GM21367 (cell line): Measurements from ENCODE around the gene NKTR.

Experiments used
- ATAC-seq: cut with Tn5 transposase; IDR thresholded peaks from one replicate; pipeline ENCODE4 v1.9.1; 2021; ENCODE audit not compliant: unreplicated experiment

Gene NKTR

DNA sequence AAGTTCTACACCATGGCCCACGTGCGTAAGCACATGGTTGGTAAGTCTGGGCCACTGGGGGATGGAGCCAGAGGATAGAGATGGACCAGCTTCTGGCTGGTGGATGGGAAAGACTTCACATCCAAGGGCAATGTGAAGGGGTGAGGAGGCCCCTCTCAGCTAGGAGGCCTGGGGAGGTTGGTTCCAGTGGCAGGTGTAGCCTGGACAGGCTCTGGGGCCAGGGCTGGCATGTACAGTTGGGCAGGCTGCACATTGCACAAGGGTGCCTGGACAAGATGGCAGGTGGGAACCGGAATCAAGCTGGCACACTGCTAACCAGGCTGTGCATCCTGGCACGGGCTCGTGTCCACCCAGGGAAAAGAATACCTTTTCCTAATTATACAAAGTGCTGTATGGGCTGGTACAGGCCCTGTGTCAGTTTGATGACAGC, 61.1 kb downstream of the NKTR start:
- ATAC-seq = no peak

DNA sequence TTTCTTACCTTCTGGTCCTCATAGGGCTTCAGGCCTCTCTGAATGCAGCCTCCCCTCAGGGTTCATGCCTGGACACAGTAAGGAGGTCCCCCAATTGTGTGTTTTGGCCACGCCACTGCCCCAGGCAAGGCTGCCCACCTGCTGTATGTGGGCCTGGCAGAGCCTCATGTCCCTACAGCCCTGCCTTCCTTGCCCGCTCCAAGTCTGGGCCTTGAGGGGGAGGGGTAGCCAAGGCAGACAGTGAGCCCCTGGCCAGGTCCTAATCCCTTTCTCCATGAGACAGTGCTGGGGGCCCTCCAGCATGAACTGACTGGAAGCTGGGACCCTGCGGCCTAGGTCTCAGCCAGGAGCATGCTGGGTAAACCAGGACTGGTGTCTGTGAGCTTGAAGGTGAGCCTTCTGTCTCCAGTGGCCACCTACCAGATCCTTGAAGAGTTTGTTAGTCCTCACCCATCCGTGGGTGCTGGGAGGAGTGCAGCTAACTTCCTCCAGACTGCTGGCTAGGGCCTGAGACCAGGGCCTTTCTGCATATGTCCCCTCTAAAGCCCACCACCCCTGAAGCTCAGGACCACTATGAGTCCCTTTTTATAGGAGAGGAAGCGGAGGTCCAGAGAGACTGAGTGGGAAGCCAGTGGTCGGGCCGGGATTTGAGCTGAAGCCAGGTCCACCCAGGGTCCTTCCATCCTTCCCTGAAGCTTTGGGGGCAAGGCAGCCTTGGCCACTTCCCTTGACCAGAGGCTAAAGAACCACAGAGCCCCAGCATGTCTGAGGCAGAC, 61.7 kb downstream of the NKTR start:
- ATAC-seq = no peak

DNA sequence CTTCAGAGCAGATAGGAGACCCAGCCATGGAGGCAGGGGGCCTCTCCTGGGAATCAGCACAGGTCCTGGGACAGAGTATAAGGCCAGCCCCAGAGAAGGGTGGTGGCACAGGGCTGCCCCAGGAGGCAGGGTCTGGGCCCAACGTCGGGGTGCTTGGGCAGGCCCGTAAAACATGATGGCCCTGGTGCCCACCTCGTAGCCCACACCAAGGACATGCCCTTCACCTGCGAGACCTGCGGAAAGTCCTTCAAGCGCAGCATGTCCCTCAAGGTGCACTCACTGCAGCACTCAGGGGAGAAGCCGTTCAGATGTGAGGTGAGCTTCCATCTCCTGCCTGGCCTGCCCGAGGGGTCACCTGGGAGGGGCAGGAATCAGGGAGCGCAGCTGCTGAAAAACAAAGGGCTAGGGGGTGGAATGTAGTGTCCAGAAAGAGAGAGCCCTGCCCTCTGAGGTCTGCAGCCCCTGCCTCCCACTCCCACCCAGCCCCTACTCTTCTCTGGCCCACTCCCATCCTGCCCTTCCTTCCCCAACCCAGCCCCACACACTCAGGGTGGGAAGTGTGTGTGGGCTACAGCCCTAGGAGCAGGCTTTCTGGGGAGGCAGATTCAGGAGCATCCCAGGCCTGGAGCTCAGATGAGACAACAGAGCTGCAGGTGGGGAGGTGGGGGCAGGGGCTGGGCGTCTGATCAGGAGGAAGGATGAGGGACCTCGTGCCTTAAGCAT, 62.5 kb downstream of the NKTR start:
- ATAC-seq = no peak

DNA sequence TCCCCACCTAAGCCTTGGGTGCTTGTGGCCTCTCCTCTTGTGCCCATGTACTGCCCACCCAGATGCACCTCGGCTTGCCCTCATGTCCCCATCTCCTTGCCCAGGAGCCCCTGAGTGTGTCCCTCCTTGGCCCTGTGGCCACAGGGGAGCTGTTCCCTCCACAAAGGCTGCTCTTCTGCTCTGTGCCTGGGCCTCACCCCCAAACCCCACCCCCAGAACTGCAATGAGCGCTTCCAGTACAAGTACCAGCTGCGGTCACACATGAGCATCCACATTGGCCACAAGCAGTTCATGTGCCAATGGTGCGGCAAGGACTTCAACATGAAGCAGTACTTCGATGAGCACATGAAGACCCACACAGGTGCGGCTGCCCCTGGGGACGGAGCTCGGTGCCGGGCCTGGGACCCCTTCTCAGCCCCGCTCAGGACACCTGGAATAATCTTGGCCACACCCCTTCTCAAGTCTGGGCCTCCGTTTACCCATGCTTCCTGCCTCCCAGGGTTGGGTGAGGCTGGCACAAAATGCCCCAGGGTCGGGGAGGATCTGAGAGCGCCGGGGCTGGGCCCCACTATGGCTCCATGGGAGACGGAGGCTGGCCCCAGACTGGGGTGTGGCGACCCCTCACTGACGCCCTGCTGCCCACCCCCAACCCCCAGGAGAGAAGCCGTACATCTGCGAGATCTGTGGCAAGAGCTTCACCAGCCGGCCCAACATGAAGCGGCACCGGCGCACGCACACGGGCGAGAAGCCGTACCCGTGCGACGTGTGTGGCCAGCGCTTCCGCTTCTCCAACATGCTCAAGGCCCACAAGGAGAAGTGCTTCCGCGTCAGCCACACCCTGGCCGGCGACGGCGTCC, 63.3 kb downstream of the NKTR start:
- ATAC-seq = no peak

DNA sequence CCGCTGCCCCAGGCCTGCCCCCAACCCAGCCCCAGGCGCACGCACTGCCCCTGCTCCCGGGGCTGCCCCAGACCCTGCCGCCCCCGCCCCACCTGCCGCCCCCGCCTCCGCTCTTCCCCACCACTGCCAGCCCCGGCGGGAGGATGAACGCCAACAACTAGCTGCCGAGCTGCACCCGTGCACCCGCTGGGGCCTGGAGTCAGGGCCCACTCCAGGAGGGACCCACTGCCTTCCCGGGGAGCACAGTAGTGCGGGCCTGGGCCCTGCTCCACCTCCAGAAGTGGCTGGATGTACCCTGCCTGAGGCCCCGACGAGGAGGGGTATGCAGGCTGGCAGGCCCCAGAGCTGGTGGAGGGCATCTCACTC, 63.9 kb downstream of the NKTR start:
- no peak for ATAC-seq

DNA sequence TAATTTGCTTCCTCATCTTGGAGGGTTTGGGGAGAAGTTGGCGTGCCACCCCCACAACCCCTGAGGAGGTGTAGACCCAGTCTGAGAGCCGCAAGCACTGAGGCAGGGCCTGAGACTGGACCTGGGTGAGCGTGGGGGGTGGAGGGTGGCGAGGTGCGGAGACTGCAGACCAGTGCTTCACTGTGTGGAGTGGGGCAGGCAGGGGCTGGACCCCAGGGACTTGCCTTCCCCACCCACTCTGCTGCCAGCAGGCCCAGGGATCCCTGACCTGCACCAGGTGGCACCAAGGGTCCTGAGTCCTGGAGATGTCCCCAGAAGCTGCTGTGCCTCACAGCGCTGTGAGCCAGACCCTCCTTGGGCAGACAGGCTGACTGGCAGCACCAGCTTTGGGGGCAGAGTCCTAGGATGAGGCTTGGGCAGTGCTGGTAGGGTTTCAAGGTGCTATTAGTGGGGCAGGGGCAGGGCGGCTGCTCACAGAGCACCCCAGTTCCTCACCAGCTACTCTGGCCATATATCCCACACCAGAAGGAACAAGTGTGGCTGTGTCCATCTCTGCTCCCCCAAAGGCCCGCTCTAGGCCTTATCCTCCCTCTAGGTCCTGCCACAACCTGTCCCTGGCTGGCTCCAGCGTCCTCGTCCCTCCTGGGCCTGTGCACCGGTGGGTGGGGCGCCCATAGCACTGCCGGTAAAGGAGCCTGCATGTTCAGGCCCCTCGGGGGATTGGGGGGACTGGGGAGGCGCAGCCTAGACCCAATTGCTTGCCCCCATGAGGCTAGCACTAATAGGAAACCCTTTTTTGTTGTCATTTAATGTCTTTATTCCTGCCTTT, 64.8 kb downstream of the NKTR start:
- no peak for ATAC-seq

DNA sequence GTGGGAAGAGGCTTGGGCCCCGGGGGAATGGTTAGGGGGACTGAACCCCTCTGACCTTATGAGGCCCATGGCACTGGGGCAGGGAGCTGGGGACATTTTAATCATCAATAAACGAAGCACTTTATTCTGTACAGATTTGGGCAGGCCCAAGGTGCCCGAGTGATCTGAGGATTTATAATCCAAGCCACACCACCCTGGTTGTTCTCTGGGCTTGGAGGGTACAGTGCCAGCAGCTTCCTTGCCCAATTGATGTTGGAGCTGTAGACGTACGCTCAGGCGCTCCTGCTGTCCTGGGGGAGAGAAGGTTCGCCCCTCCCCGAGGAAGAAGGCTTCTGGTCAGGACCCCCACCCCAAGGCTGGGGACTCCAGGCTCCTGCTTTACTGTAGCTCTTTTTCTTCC, 65.5 kb downstream of the NKTR start:
- ATAC-seq = no peak

DNA sequence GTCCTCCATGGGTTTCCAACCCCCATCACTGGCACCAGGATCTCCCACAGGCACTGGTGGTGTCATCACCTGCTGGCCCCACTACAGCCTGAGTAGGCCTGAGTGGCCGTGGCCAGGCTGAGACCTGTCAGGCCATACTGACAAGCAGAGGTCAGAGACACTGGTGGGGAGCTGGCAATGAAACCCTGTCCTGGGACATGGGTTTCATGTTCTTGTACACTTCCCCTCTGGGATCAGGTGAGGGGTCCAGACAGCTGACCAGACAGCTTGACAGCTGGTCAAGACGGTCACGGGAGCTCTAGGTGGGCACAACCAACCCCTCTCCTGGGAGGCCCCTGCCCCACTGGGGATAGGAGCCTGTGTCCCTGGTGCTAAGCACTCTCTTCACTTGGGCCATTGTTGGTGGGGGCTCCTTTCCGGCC, 66.1 kb downstream of the NKTR start:
- no peak for ATAC-seq

DNA sequence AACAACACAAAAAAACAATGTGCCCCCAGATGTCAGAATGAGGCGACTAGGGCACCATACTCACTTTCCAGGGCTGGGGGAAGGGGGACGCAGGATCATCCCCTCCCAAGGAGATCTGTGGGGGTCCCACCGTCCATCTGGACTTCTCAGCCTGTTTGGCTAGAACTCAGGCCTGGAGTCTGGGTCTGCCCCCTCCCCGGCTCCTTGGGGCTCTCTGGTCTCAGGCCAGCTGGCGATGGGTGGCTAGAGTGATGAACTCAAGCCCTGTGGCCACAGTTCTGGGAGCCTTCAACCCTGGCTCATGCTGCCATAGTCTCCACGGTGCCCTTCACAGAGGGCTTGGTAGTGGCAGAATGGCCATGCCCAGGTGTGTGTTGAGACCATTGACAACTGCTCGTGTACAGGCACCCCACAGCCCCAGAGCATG, 66.6 kb downstream of the NKTR start:
- ATAC-seq = no peak

DNA sequence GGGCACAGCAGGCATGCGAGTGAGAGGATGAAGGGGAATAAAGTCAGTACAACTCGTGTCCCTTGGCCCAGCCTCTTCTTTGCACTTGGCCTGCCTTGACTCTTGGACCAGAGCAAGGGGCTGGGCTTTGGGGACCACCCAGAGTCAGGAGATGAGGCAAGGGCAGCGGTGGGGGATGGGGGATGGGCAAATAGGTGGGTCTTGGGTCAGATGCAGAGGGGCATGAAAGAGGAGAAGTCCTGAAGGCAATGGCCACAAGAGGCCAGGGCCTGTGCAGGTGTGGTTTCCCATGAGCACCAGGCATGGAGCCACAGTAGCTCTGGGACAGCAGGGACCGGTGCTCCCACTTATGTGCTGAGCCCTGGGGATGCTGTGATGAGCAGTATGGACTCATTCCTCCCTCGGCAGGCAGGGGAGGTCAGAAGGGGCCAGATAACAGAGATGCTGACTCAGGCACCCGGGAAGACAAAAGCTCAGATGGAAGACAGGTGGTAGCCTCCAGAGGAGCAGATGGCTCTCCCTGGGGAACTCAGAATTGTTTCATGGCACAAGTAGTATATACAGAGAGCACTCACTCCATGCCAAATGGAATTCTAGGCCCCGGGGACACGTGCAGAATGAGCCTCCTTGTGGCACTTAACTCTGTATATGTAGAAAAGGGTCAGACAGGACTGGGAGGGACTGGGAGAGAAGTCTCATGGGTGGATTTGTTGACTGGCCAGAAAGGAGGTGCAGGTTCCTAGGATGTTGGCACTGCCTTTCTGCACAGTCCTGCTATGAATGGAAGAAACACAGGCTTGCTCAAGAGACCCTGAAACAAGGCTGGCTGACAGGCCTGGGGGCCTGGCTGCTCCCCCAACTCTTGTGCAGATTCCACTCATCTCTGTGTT, 67.3 kb downstream of the NKTR start:
- ATAC-seq = no peak

DNA sequence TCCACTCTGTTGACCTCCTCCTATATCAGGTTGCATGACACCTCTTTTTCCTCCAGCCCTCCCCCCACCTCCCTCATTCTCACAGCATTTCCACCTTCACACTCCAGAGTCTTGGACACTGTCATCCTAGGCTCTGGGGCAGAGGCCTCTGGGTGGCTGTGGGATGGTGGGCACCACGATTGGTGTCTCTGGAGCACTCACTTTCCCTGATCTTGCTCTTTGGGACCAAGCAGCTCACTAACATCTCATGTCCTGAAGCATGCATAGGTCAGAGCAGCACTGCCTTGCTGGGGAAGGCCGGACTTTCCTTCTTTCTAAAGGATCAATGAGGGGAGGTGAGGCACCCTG, 67.9 kb downstream of the NKTR start:
- no peak for ATAC-seq

DNA sequence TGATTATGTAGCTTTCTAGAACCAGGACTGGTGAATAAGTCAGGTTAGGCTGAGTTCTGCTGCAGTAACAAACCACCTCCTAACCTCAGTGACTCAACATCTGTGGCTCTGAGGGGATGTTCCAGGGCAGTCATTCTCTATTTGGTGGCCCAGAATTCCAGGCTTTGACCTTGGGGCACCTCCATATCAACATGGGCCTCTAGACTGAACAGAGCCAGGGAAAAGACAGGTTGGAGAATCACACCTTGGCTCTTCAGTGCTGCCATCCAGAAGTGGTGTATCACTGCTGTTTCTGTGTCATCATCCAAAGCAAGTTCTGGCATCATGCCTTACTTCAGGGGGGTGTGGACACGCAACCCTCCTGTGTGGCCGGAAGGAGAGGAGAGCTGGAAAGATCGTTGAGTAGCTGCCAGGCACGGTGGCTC, 68.3 kb downstream of the NKTR start:
- ATAC-seq = no peak

DNA sequence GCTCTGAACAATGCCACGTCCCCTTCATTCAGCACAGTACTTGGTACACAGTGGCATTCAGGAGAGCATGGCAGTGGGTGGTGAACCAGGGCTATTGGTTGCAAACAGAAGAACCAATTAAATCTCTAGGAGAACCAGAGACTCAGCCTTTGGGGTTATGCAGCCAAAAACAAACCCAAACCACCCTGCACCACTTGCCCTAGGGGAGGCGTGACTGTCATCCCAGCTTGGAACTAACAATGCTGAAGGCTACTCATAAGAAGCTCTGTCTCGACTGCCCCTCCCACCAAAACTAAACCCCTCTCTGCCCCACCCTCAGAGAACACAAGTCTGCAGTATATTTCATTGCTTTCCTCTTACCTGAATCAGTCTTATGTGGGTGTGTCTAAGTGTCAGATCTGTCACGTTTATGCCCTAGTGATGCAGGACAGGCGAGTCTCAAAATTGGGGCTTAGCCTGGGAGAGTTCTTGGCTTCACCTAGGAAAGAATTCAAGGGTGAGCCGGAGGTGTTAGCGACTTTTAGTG, 69.6 kb downstream of the NKTR start:
- ATAC-seq = no peak

DNA sequence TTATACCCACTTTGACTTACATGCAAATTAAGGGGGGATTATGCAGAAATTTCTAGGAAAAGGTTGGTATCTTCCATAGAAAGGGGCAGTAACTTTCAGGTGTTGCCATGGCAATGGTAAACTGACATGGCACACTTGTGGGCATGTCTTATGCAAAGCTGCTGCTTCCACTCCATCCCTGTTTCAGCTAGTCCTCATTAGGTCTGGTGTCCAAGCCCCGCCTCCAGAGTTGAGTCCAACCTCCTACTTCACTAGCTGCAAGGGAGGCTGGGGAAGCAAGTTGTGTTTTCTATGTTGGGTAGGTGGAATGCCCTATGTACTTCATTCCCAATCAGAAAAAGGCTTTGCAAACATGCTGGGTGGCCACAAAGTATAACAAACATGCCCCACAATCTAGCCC, 70.2 kb downstream of the NKTR start:
- ATAC-seq = no peak

DNA sequence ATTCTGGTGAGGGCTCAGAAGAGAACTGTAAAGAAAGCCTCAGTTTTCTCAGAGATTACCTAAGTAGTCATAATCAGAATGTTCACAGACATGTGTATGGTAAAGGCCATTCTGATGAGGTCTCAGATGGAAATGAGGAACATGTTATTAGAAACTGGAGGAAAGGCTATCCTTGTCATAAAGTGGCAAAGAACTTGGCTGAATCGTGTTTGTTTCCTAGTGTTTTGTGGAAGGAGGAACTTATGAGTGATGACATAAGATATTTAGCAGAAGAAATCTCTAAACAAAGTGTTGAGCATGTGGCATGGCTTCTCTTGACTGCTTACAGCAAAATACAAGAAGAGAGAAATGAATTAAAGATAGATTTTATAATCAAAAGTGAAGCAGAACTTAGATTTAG, 72.0 kb downstream of the NKTR start:
- ATAC-seq = no peak

DNA sequence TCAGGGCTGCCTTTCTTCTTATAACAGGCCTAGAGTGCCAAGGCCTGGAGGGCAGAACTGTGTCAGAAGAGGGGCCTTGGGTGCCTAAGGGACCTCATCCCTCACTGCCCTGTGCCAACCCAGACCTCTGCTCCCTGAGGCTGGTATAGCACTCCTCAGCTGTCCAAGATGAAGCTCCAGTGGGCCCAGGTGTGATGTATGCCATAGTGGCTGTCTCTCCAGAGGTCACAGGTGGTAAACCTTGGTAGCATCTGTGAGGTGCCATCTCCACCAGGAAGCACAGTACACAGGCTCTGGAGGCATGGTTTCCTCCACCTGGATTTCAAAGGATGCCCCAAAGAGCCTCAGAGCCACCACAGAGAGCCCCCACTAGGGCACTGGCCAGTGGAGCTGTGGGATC, 72.6 kb downstream of the NKTR start:
- no peak for ATAC-seq

DNA sequence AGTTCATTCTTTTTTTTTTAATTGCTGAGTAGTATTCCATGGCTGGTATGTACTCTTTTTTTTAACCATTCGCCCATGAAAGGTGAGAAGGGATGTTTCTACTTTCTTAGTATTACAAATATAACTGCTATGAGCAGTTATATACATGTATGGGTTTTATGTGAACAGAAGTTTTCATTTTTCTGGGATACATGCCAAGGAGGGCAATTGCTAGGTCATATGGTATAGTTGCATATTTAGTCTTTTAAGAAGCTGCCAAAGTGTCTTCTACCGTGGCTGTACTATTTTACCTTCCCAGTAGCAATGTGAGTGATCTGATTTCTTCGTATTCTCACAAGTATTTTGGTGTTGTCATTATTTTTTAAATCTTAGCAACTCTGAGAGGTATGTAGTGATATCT, 73.7 kb downstream of the NKTR start:
- no peak for ATAC-seq

DNA sequence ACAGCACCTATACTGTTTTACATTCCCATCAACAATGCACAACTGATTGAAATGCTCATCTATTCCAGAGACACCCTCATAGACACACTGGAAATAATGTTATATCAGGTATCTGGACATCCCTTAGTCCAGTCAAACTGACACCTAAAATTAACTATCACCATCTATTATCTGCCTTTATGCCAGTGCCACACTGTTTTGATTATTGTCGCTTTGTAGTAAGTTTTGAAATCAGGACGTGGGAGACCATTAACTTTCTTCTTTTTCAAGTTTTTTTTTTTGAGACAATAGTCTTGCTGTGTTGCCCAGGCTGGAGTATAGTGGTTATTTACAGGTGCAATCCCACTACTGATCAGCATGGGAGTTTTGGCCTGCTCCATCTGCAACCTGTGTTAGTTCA, 75.4 kb downstream of the NKTR start:
- no peak for ATAC-seq

DNA sequence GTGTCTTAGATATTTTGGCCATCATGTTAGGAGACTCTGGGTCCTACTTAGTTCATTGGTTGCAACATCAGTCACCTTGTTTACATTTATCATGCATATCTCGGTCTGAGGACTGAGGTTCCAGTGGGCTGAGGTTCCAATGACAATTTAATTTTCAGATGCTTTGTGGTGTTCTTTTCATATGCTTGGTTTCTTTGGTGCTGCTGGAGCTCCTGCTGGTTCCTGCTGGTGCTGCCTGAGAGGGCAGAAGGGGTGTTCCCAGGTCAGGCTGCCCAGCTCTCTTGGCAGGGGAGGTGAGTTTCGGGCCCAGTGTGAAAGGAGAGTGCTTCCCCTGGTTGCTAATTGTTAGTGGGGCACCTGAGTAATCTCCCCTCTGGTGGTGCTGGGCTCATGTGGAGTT, 78.0 kb downstream of the NKTR start:
- no peak for ATAC-seq

DNA sequence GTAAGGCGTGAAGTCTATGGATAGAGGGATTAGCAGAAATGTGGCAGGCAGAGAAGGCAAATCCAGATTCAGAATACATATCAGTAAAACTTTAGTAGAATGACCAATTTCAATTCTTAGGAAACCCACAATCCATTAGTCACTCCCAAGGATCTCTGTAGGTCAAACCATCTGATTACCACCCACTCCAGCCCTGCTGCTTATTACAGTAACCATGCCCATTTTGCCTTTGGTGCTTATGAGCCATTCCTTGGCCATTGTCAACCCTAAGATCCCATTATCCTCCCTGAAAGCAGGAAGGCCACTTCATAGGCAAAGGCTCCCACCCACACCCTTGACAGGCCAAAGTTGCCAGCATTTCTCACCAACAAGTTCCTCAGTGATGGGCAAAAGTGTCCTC, 79.8 kb downstream of the NKTR start:
- ATAC-seq = no peak
